Fibroblast of mammary gland (primary cell): ENCODE measurements around the gene DNM1L.
"Not testable (repeated sequence)": the region's sequence is repeated elsewhere in the genome, so short reads cannot be mapped to it uniquely, and the experiment has no call there.

Experiments
- DNase-seq: peaks from one replicate; pipeline ENCODE4 v3.0.0-alpha.2; 2010; ENCODE audit warnings: low read depth
- H3K4me3 ChIP-seq: 2 replicates; pipeline ENCODE4 v1.5.1; 2011; ENCODE audit warnings: low read depth, mild to moderate bottlenecking, low read length, moderate library complexity; ENCODE audit not compliant: control insufficient read depth
- TF ChIP-seq, protein P1 (sequence below): conservative IDR thresholded peaks from 2 replicates; pipeline ENCODE4 v1.5.1; 2011; ENCODE audit warnings: low read depth, low read length, inconsistent platforms; ENCODE audit not compliant: control insufficient read depth, insufficient read depth

Gene DNM1L

DNA sequence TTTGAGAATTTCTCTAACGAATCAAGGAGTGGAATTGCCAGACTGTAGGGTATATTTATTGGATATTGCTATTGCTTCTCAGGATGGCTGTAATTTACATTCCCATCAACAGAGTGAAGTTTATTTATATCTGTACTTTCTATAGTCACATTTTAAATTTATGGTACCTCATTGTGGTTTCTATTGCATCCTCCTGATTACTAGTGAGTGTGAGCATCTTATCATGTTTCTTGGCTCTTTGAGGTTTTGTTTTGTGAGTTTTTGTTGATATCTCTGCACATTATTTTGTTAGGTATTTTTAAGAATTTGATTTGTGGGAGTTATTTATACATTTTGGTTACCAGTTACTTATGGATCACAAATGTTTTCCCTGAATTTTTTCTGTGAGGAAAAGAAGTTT lies 13.9 kb downstream of the DNM1L start:
- DNase-seq, result no peak
- TF ChIP-seq, protein P1, sequence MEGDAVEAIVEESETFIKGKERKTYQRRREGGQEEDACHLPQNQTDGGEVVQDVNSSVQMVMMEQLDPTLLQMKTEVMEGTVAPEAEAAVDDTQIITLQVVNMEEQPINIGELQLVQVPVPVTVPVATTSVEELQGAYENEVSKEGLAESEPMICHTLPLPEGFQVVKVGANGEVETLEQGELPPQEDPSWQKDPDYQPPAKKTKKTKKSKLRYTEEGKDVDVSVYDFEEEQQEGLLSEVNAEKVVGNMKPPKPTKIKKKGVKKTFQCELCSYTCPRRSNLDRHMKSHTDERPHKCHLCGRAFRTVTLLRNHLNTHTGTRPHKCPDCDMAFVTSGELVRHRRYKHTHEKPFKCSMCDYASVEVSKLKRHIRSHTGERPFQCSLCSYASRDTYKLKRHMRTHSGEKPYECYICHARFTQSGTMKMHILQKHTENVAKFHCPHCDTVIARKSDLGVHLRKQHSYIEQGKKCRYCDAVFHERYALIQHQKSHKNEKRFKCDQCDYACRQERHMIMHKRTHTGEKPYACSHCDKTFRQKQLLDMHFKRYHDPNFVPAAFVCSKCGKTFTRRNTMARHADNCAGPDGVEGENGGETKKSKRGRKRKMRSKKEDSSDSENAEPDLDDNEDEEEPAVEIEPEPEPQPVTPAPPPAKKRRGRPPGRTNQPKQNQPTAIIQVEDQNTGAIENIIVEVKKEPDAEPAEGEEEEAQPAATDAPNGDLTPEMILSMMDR, result no peak
- no peak overlapping the region for H3K4me3 ChIP-seq

GRCh38 chr12:32695787-32696186 lies 16.7 kb downstream of the DNM1L start:
- TF ChIP-seq, protein P1, result no peak
- no peak overlapping the region for H3K4me3 ChIP-seq
- no peak for DNase-seq

DNA sequence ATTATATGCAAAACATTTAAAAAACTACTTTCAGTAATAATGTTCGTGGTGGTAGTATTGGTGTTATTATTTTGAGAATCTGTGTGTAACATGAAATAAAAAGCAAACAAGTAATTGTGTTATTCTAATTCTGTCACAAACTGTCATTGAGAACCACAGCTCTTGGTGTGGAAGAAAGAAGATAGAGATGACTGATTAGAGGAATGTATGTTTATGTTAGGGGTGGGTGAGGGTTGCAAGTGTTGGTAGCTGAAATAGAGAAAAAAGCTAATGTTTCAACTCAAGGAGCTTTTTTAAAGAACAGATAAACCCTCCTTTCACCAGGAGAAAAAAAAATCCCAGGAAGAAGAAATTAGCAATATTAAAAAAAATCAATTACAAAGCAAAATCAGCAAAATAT lies 18.3 kb downstream of the DNM1L start:
- DNase-seq, result no peak
- TF ChIP-seq, protein P1, result no peak
- no peak overlapping the region for H3K4me3 ChIP-seq

- TF ChIP-seq, protein P1, result no peak
- no peak overlapping the region for H3K4me3 ChIP-seq
- no peak for DNase-seq
Measured at GRCh38 chr12:32698285-32698684, 19.2 kb downstream of the DNM1L start.

DNA sequence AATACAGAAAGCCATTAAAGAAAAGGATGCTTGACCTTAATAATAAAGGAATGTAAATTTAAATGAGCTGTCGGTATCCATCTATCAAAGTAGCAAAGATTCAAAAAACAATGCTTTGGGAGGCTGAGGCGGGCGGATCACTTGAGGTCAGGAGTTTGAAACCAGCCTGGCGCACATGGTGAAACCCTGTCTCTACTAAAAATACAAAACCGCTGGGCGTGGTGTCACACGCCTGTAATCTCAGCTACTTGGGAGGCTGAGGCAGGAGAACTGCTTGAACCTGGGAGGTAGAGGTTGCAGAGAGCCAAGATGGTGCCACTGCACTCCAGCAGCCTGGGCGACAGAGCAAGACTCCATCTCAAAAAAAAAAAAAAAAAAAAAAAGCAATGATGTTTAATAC lies 20.3 kb downstream of the DNM1L start:
- not testable (repeated sequence) for H3K4me3 ChIP-seq, DNase-seq

GRCh38 chr12:32702473-32702872 lies 23.4 kb downstream of the DNM1L start:
- TF ChIP-seq, protein P1, result no peak

DNA sequence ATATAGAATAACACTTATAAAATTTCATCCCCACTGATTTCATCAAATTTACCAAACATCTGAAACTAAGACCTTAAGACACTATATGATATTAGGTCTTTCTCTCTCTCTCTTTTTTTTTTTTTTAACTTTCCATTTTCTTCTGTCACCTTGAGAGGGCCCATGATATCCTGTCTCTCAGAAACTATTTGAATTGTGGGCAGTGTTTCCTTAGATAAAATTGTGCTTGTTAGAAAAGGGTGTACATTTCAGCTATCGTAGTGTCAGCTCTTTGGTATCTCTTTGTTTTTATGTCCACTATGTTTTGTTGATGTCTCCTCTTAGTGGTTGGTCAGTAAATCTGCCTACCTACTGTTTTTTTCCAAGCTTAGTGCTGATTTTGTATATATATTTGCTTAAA lies 23.8 kb downstream of the DNM1L start:
- no peak overlapping the region for H3K4me3 ChIP-seq
- no peak for DNase-seq
- TF ChIP-seq, protein P1, result no peak

More at GRCh38 chr12:32702473-32702872, 23.4 kb downstream of the DNM1L start:
- peak; percentile 23 for DNase-seq
- H3K4me3 ChIP-seq, result no peak overlapping the region

DNA sequence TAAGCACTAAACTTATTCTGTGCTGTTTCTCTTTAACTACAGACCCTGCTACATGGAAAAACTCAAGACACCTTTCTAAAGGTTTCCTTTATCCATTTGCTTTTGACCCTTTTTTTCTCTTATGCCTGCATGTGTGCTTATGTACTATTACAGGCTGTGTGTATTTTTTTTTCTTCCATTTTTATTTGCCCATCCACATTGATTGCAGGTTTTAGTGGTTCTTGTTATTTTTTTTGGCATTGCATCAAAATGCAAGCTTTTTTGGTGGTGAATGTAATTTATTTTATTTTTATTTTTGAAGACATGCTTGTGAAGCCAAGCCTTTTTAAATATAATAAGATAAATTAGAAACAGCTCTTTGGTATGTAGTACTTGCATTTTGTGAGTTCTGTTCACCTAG lies 26.7 kb downstream of the DNM1L start:
- no peak for DNase-seq
- TF ChIP-seq, protein P1, result no peak
- H3K4me3 ChIP-seq, result no peak overlapping the region
